Ishikawa (cell line): ENCODE data around the gene GPR37.

Experiments
- CEBPB ChIP-seq: IDR thresholded peaks from 2 replicates; pipeline ENCODE4 v1.6.1; 2012
- CREB1 ChIP-seq: IDR thresholded peaks from 2 replicates; pipeline ENCODE4 v1.6.1; 2012; ENCODE audit warnings: low read depth
- EGR1 ChIP-seq: IDR thresholded peaks from 2 replicates; pipeline ENCODE4 v1.6.1; 2012
- EP300 ChIP-seq: IDR thresholded peaks from 2 replicates; pipeline ENCODE4 v1.6.1; 2012; ENCODE audit warnings: borderline replicate concordance
- FOXM1 ChIP-seq: IDR thresholded peaks from 2 replicates; pipeline ENCODE4 v1.6.1; 2012; ENCODE audit warnings: low read depth, borderline replicate concordance
- MAX ChIP-seq: IDR thresholded peaks from 2 replicates; pipeline ENCODE4 v1.6.1; 2012
- NFIC ChIP-seq: IDR thresholded peaks from 2 replicates; pipeline ENCODE4 v1.6.1; 2012
- RAD21 ChIP-seq: IDR thresholded peaks from 2 replicates; pipeline ENCODE4 v1.6.1; 2012; ENCODE audit warnings: low read depth
- REST ChIP-seq: IDR thresholded peaks from 2 replicates; pipeline ENCODE4 v1.6.1; 2012; ENCODE audit warnings: low read depth, mild to moderate bottlenecking
- TAF1 ChIP-seq: IDR thresholded peaks from 2 replicates; pipeline ENCODE4 v1.6.1; 2012; ENCODE audit warnings: low read depth, mild to moderate bottlenecking
- TCF12 ChIP-seq: IDR thresholded peaks from 2 replicates; pipeline ENCODE4 v1.6.1; 2012; ENCODE audit warnings: low read depth
- TEAD4 ChIP-seq: IDR thresholded peaks from 2 replicates; pipeline ENCODE4 v1.6.1; 2012
- YY1 ChIP-seq: IDR thresholded peaks from 2 replicates; pipeline ENCODE4 v1.6.1; 2012; ENCODE audit warnings: low read depth
- ZBTB7A ChIP-seq: IDR thresholded peaks from 2 replicates; pipeline ENCODE4 v1.6.1; 2012; ENCODE audit warnings: low read depth
- TF ChIP-seq, protein P1 (sequence below): IDR thresholded peaks from 2 replicates; pipeline ENCODE4 v1.6.1; 2012

GPR37 gene

DNA sequence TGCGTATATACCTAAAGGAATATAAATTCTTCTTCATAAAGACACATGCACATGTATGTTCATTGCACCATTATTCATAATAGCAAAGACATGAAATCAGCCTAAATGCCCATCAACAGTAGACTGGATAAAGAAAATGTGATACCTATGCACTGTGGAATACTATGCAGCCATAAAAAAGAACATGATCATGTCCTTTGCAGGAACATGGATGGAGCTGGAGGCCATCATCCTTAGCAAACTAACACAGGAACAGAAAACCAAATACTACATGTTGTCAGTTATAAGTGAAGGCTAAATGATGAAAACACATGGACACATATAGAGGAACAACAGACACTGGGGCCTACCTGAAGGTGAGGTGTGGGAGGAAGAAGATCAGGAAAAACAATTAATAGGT, 48.7 kb downstream of the GPR37 start:
- TF ChIP-seq EGR1: no peak
- TF ChIP-seq YY1: no peak
- no peak for TF ChIP-seq CEBPB
- no peak for TF ChIP-seq CREB1
- no peak for TF ChIP-seq ZBTB7A
- TF ChIP-seq MAX: no peak
- no peak for TF ChIP-seq TAF1
- TF ChIP-seq, protein P1, sequence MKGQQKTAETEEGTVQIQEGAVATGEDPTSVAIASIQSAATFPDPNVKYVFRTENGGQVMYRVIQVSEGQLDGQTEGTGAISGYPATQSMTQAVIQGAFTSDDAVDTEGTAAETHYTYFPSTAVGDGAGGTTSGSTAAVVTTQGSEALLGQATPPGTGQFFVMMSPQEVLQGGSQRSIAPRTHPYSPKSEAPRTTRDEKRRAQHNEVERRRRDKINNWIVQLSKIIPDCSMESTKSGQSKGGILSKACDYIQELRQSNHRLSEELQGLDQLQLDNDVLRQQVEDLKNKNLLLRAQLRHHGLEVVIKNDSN: no peak
- no peak for TF ChIP-seq TCF12
- TF ChIP-seq NFIC: no peak
- no peak for TF ChIP-seq FOXM1
- TF ChIP-seq REST: no peak
- no peak for TF ChIP-seq RAD21
- no peak for TF ChIP-seq TEAD4
- TF ChIP-seq EP300: no peak

DNA sequence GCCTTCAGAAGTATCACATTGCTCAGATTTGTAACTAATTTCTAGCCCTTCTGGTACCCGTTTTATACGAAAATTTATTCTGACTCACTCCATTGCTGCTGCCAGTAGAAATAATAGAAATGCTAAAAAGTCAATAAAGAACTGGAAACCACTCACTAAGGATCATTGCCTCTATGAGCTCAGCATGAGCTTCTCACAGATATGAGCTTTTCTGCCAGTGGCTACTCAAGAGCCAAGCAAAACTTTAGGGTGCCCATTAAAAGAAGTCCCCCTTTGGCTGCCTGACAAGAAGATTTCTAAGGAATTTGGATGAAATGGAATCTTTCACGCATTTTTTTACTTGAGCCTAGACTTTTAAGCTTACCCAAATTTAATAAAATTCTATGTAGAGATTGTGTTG, 52.5 kb downstream of the GPR37 start:
- TF ChIP-seq EP300: no peak
- TF ChIP-seq ZBTB7A: no peak
- TF ChIP-seq CEBPB: no peak
- no peak for TF ChIP-seq NFIC
- TF ChIP-seq RAD21: no peak
- TF ChIP-seq YY1: no peak
- no peak for TF ChIP-seq TCF12
- TF ChIP-seq TAF1: no peak
- no peak for TF ChIP-seq FOXM1
- no peak for TF ChIP-seq MAX
- no peak for TF ChIP-seq REST
- no peak for TF ChIP-seq TEAD4
- TF ChIP-seq CREB1: no peak
- no peak for TF ChIP-seq EGR1
- TF ChIP-seq, protein P1: no peak

DNA sequence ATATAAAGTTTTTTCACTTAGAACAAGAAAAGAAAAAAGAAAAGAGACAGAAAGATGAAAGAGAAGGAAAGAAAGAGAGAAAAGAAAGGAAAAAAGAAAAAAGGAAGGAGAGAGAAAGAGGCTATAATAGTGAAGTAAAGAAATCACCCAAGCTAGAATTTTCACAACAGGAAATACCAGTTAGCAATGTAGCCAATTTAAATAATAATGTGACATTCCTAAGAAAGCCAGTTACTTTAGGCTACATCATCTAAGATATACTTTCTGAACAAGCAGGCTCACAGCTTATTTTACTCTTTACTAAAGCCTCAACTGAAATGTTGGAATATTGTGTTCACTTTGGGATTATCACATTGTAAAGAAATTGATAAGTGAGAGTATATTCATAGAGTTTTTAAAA, 53.6 kb downstream of the GPR37 start:
- TF ChIP-seq, protein P1: no peak
- TF ChIP-seq CREB1 (no peak), REST (no peak), CEBPB (no peak), ZBTB7A (no peak), EP300 (no peak), FOXM1 (no peak), TAF1 (no peak), TCF12 (no peak), TEAD4 (no peak), RAD21 (no peak), MAX (no peak), NFIC (no peak), YY1 (no peak), EGR1 (no peak)

- TF ChIP-seq CREB1 (no peak), FOXM1 (no peak), MAX (no peak), NFIC (no peak), RAD21 (no peak), EGR1 (no peak), ZBTB7A (no peak), TEAD4 (no peak), TAF1 (no peak), EP300 (no peak), REST (no peak), CEBPB (no peak), YY1 (no peak), TCF12 (no peak)
- TF ChIP-seq, protein P1: no peak
Measured at GRCh38 chr7:124702385-124702784, 63.2 kb downstream of the GPR37 start.
